ENCODE results near the gene KLC1.

The KLC1 gene

GRCh38 chr14:103659631-103660030 is 30.6 kb downstream of the KLC1 start:
- DNase-seq (ENCODE audit: low spot score), result no peak

- DNase-seq (ENCODE audit: low spot score), result no peak
Measured at GRCh38 chr14:103662029-103662428, 33.0 kb downstream of the KLC1 start.

GRCh38 chr14:103662591-103662990 is 33.6 kb downstream of the KLC1 start:
- no peak for DNase-seq (ENCODE audit: low spot score)

GRCh38 chr14:103663506-103663905 is 34.5 kb downstream of the KLC1 start:
- no peak for DNase-seq (ENCODE audit: low spot score)

GRCh38 chr14:103667671-103668070 is 38.7 kb downstream of the KLC1 start:
- no peak for DNase-seq (ENCODE audit: low spot score)

GRCh38 chr14:103668117-103668516 is 39.1 kb downstream of the KLC1 start:
- no peak for DNase-seq (ENCODE audit: low spot score)

- no peak for DNase-seq (ENCODE audit: low spot score)
Measured at GRCh38 chr14:103669370-103669769, 40.4 kb downstream of the KLC1 start.

GRCh38 chr14:103671911-103672310 is 42.9 kb downstream of the KLC1 start:
- no peak for DNase-seq (ENCODE audit: low spot score)

GRCh38 chr14:103675957-103676356 is 46.9 kb downstream of the KLC1 start:
- DNase-seq (ENCODE audit: low spot score), result no peak

GRCh38 chr14:103676881-103677675 is 48.1 kb downstream of the KLC1 start:
- no peak for DNase-seq (ENCODE audit: low spot score)

GRCh38 chr14:103679351-103679750 is 50.3 kb downstream of the KLC1 start:
- peak; percentile 46 for DNase-seq (ENCODE audit: low spot score)

- no peak for DNase-seq (ENCODE audit: low spot score)
Measured at GRCh38 chr14:103680491-103681231, 51.6 kb downstream of the KLC1 start.

GRCh38 chr14:103683139-103683538 is 54.1 kb downstream of the KLC1 start:
- DNase-seq (ENCODE audit: low spot score), result no peak

- DNase-seq (ENCODE audit: low spot score), result no peak
Measured at GRCh38 chr14:103684471-103684870, 55.5 kb downstream of the KLC1 start.

GRCh38 chr14:103684871-103685270 is 55.9 kb downstream of the KLC1 start:
- no peak for DNase-seq (ENCODE audit: low spot score)

GRCh38 chr14:103685276-103686211 is 56.5 kb downstream of the KLC1 start:
- DNase-seq (ENCODE audit: low spot score), result no peak

GRCh38 chr14:103686831-103687485 is 57.9 kb downstream of the KLC1 start:
- DNase-seq (ENCODE audit: low spot score), result no peak

- DNase-seq (ENCODE audit: low spot score), result no peak
Measured at GRCh38 chr14:103687712-103688111, 58.7 kb downstream of the KLC1 start.

GRCh38 chr14:103688441-103688840 is 59.4 kb downstream of the KLC1 start:
- DNase-seq (ENCODE audit: low spot score), result no peak

- DNase-seq (ENCODE audit: low spot score), result no peak
Measured at GRCh38 chr14:103688906-103689902, 60.2 kb downstream of the KLC1 start.

GRCh38 chr14:103690332-103690731 is 61.3 kb downstream of the KLC1 start:
- no peak for DNase-seq (ENCODE audit: low spot score)
